ENCODE measurements around the gene EPB41. TPM values are rescaled to one million over a fixed set of nuclear protein-coding genes. Genes with fewer than 3 reads are reported as not detected.

EPB41 gene
- total and polyA plus RNA-seq, 2 of the 4 experiments (the other 2 are of a cell fraction), result 4.6 to 10.0 TPM

GRCh38 chr1:28974432-28974831 is 60.1 kb downstream of the EPB41 start:
- CTCF ChIA-PET, result no interaction called here
- Histone ChIP-seq H2AK9ac (replicated peaks; ENCODE audit: low read depth, low read length, poor library complexity) (no peak overlapping the region), H3K23ac (ENCODE audit: low read depth, low read length) (no peak overlapping the region), H3K18ac (ENCODE audit: low read depth, low read length) (peak overlapping the region; percentile 68; the same call in 1 of the 2 replicates), H3K4ac (ENCODE audit: low read depth, low read length) (no peak overlapping the region), H3K9ac (ENCODE audit: low read depth, low read length) (no peak overlapping the region), H4K91ac (ENCODE audit: insufficient read depth, low read depth, low read length) (no peak overlapping the region), H2BK5ac (ENCODE audit: low read depth, low read length, poor library complexity, severe bottlenecking) (no peak overlapping the region), H3K4me1 (ENCODE audit: control insufficient read depth, insufficient read depth, low read length) (peaks cover 4% of the 10 kb centered on the region), H2BK120ac (ENCODE audit: low read depth, low read length) (no peak overlapping the region), H3K79me1 (ENCODE audit: low read depth in 1 of 2, low read length in 2 of 2) (no peaks in the 10 kb centered on the region), H2BK15ac (ENCODE audit: low read depth, low read length) (0 out of 3 replicates have a peak overlapping the region, but pooled peaks have one; percentile 15), H4K8ac (ENCODE audit: low read depth in 2 of 2, low read length in 2 of 2) (no peak overlapping the region), H3K9me1 (ENCODE audit: insufficient read depth, low read length) (peaks cover 4% of the 10 kb centered on the region; the same call in 1 of the 2 replicates), H3K14ac (replicated peaks; ENCODE audit: low read depth, low read length) (no peak overlapping the region), H4K20me1 (ENCODE audit: insufficient read depth, low read length) (no peaks in the 10 kb centered on the region), H2AK5ac (ENCODE audit: low read depth, low read length) (no peak overlapping the region), H4K5ac (ENCODE audit: low read depth, low read length) (no peak overlapping the region), H2AFZ (replicated peaks; ENCODE audit: low read length, poor library complexity) (no peak overlapping the region), H3K4me3 (ENCODE audit: insufficient read depth, low read depth, low read length) (no peak overlapping the region), H3K9me3 (ENCODE audit: control insufficient read depth, insufficient read depth, low read length) (no peaks in the 10 kb centered on the region), H3K56ac (ENCODE audit: extremely low read depth, insufficient read depth, low read length) (no peak overlapping the region), H3K27me3 (ENCODE audit: control insufficient read depth, insufficient read depth, low read length) (no peaks in the 10 kb centered on the region), H3K27ac (ENCODE audit: insufficient read depth, low read length) (no peak overlapping the region), H2BK20ac (ENCODE audit: low read depth, low read length) (peak overlapping the region; percentile 47; the same call in 1 of the 2 replicates), H3K4me2 (ENCODE audit: low read depth, low read length) (peak overlapping the region; percentile 51; the same call in 1 of the 2 replicates), H3K36me3 (ENCODE audit: control insufficient read depth, insufficient read depth, low read length) (no peaks in the 10 kb centered on the region)
- POLR2A ChIA-PET (ENCODE audit: unreplicated experiment), result interaction anchor here (0.7 kb wide), 1 partner anchor 38 kb away, joined by 3 read pairs; no protein-coding TSS in a partner anchor
- BruUV-seq (replicated peaks), result no TSS peak
- no CpG with 5 or more reads among the region's 2 CpGs for WGBS, 2 experiments (ENCODE audit: extremely low coverage in 2 of 2, insufficient read length in 1 of 2)
- DNase-seq (peak; percentile 50), ATAC-seq (ENCODE audit: low read depth) (no peak)
- dilution Hi-C loops (cut with HindIII; ENCODE audit: low sequenced_read_pairs, unreplicated experiment) (no loop called here), in situ Hi-C loops (cut with MboI; ENCODE audit: low sequenced_read_pairs) (no loop called here), intact Hi-C loops (cut with micrococcal nuclease) (loop anchor here (5.0 kb wide), 1 partner anchor 228 kb away; no protein-coding TSS in a partner anchor)
- TF ChIP-seq CTCF (conservative IDR thresholded peaks at IDR 0.05; ENCODE audit: low read depth, low read length), result no peak

Measured in IMR-90 (cell line).